Subcutaneous adipose tissue (tissue), 4 donors: Measurements from ENCODE around the gene SPAG17. TPM values are rescaled to one million over a fixed set of nuclear protein-coding genes. Genes with fewer than 3 reads are reported as not detected.

ENCODE experiments used
- CTCF ChIP-seq: fragments of 450-650 bp; IDR thresholded peaks from one replicate; pipeline ENCODE4 v1.5.1; 2016; ENCODE audit warnings: low read depth, mild to moderate bottlenecking, control low read depth, antibody characterized with exemption, moderate library complexity
- total RNA-seq, 4 donors: library from RNA; depleted of rRNA; stranded (reverse); fragments of >200 nt; gene quantifications; one replicate each; pipeline ENCODE4 v1.1.0, GENCODE V29; 2016

SPAG17 gene
- total RNA-seq, 4 donors from 2014 or later, result 0.82 to 2.7 (median 1.6) TPM

- TF ChIP-seq CTCF, result no peak
Observed at GRCh38 chr1:118115567-118116295, 69.3 kb downstream of the SPAG17 start.

- TF ChIP-seq CTCF, result no peak
Observed at GRCh38 chr1:118113261-118113660, 71.8 kb downstream of the SPAG17 start.

GRCh38 chr1:118110580-118110979, 74.4 kb downstream of the SPAG17 start:
- no peak for TF ChIP-seq CTCF

- no peak for TF ChIP-seq CTCF
Observed at GRCh38 chr1:118104951-118105350, 80.1 kb downstream of the SPAG17 start.

GRCh38 chr1:118102445-118102844, 82.6 kb downstream of the SPAG17 start:
- no peak for TF ChIP-seq CTCF

- TF ChIP-seq CTCF, result no peak
Observed at GRCh38 chr1:118101999-118102398, 83.0 kb downstream of the SPAG17 start.

- TF ChIP-seq CTCF, result no peak
Observed at GRCh38 chr1:118101515-118101844, 83.5 kb downstream of the SPAG17 start.
